Smooth muscle cell (in vitro differentiated cells): ENCODE measurements around the gene IPO4. TPM values are rescaled to one million over a fixed set of nuclear protein-coding genes. Genes with fewer than 3 reads are reported as not detected.

Experiments used
- DNase-seq: peaks from one replicate; lab custom pipeline; 2025; ENCODE audit not compliant: unreplicated experiment; lab: John Stamatoyannopoulos, UW
- H2AFZ ChIP-seq: fragments of 200-600 bp; sonication (generic); 2 replicates; pipeline ENCODE4 v1.6.0; 2016; ENCODE audit warnings: antibody characterized with exemption, low read depth, mild to moderate bottlenecking
- H3F3A ChIP-seq: fragments of 200-600 bp; sonication (generic); 2 replicates; pipeline ENCODE4 v1.6.0; 2017; ENCODE audit warnings: antibody characterized with exemption, low read depth
- H3K27ac ChIP-seq: fragments of 200-600 bp; sonication (generic); 2 replicates; pipeline ENCODE4 v1.5.1; 2016; ENCODE audit warnings: low read depth, mild to moderate bottlenecking
- H3K27me3 ChIP-seq: fragments of 200-600 bp; sonication (generic); 2 replicates; pipeline ENCODE4 v1.6.1; 2016; ENCODE audit warnings: low read depth, mild to moderate bottlenecking
- H3K36me3 ChIP-seq: fragments of 200-600 bp; sonication (generic); 2 replicates; pipeline ENCODE4 v1.5.1; 2016; ENCODE audit warnings: low read depth
- H3K4me1 ChIP-seq: fragments of 200-600 bp; sonication (generic); 2 replicates; pipeline ENCODE4 v1.5.1; 2016; ENCODE audit warnings: low read depth
- H3K4me2 ChIP-seq: fragments of 200-600 bp; sonication (generic); 2 replicates; pipeline ENCODE4 v1.6.0; 2016; ENCODE audit warnings: mild to moderate bottlenecking
- H3K4me3 ChIP-seq: fragments of 200-600 bp; sonication (generic); 2 replicates; pipeline ENCODE4 v1.5.1; 2016; ENCODE audit warnings: mild to moderate bottlenecking
- H3K79me2 ChIP-seq: fragments of 200-600 bp; sonication (generic); 2 replicates; pipeline ENCODE4 v1.6.0; 2016; ENCODE audit warnings: low read depth, mild to moderate bottlenecking
- H3K9ac ChIP-seq: fragments of 200-600 bp; sonication (generic); 2 replicates; pipeline ENCODE4 v1.6.0; 2016; ENCODE audit warnings: low read depth
- H3K9me3 ChIP-seq: fragments of 200-600 bp; sonication (generic); replicated peaks from 2 replicates; pipeline ENCODE4 v1.5.1; 2016; ENCODE audit warnings: low read depth
- H4K20me1 ChIP-seq: fragments of 200-600 bp; sonication (generic); 2 replicates; pipeline ENCODE4 v1.6.0; 2016; ENCODE audit warnings: low read depth
- CTCF ChIP-seq: fragments of 200-600 bp; sonication (generic); IDR thresholded peaks from 2 replicates; pipeline ENCODE4 v1.5.1; 2017; ENCODE audit warnings: borderline replicate concordance, mild to moderate bottlenecking, antibody characterized with exemption; ENCODE audit not compliant: insufficient read depth, poor library complexity, severe bottlenecking
- WGBS: methylation state at CpG from one replicate; pipeline ENCODE4 v1.1.7; 2016; ENCODE audit warnings: low lambda C conversion rate; 5-methylcytosine and 5-hydroxymethylcytosine counted together
- polyA plus RNA-seq: library from polyadenylated mRNA; unstranded; fragments of >200 nt; fragmentation: Nextera tagmentation; extraction: Ambion mirVana; gene quantifications from 2 replicates; pipeline ENCODE4 v1.2.1, GENCODE V29; 2016
- total RNA-seq: library from RNA; depleted of rRNA; stranded (reverse); fragments of >200 nt; gene quantifications from 2 replicates; pipeline ENCODE4 v1.2.3, GENCODE V29; 2014

IPO4 gene
- total and polyA plus RNA-seq, 2 experiments from 2014 or later: 14.7 to 20.5 TPM

GRCh38 chr14:24236689-24237462 lies 48.3 kb upstream of the IPO4 start:
- Histone ChIP-seq H3K9me3 (no peaks in the 10 kb centered on the region), H4K20me1 (peaks cover 23% of the 10 kb centered on the region), H3K4me2 (no peak overlapping the region), H3K9ac (no peak overlapping the region), H3K27me3 (no peaks in the 10 kb centered on the region), H3K36me3 (no peaks in the 10 kb centered on the region), H3K79me2 (peaks cover 57% of the 10 kb centered on the region), H3K4me3 (no peak overlapping the region), H3K4me1 (peaks cover 14% of the 10 kb centered on the region), H3K27ac (no peak overlapping the region), H2AFZ (no peak overlapping the region), H3F3A (peaks cover 28% of the 10 kb centered on the region)
- no peak for TF ChIP-seq CTCF
- DNase-seq: no peak
- WGBS: 97% methylated on average over 6 of the region's 6 CpGs

- H3K4me3 ChIP-seq: no peak overlapping the region
- H3K27me3 ChIP-seq: no peaks in the 10 kb centered on the region
- H2AFZ ChIP-seq: no peak overlapping the region
- TF ChIP-seq CTCF: no peak
- peaks cover 17% of the 10 kb centered on the region for H3K4me1 ChIP-seq
- no peak for DNase-seq
- H4K20me1 ChIP-seq: peaks cover 15% of the 10 kb centered on the region
- H3K36me3 ChIP-seq: no peaks in the 10 kb centered on the region
- H3K9me3 ChIP-seq: no peaks in the 10 kb centered on the region
- no peak overlapping the region for H3K9ac ChIP-seq
- no peak overlapping the region for H3K4me2 ChIP-seq
- peaks cover 28% of the 10 kb centered on the region for H3F3A ChIP-seq
- H3K79me2 ChIP-seq: peaks cover 57% of the 10 kb centered on the region
- no peak overlapping the region for H3K27ac ChIP-seq
- WGBS: 97% methylated on average over 5 of the region's 5 CpGs
These were observed 47.4 kb upstream of the IPO4 start for GRCh38 chr14:24235804-24236688.

GRCh38 chr14:24234095-24235005 lies 45.7 kb upstream of the IPO4 start:
- no peaks in the 10 kb centered on the region for H3K27me3 ChIP-seq
- H3K79me2 ChIP-seq: peaks cover 56% of the 10 kb centered on the region
- no peaks in the 10 kb centered on the region for H3K36me3 ChIP-seq
- peak overlapping the region; percentile 4 for H3K27ac ChIP-seq
- peaks cover 17% of the 10 kb centered on the region for H3K4me1 ChIP-seq
- H3K4me3 ChIP-seq: peak overlapping the region; percentile 85
- H3K9me3 ChIP-seq: no peaks in the 10 kb centered on the region
- 94% methylated on average over 3 of the region's 3 CpGs for WGBS
- peaks cover 28% of the 10 kb centered on the region for H3F3A ChIP-seq
- peaks cover 4% of the 10 kb centered on the region for H4K20me1 ChIP-seq
- DNase-seq: no peak
- H2AFZ ChIP-seq: no peak overlapping the region
- H3K9ac ChIP-seq: no peak overlapping the region
- peak overlapping the region; percentile 93 for H3K4me2 ChIP-seq
- no peak for TF ChIP-seq CTCF
